NCI-H2227 (cell line): ENCODE measurements around the gene SEC63.
"Not testable (repeated sequence)": the region's sequence is repeated elsewhere in the genome, so short reads cannot be mapped to it uniquely, and the experiment has no call there.

Experiments
- DNase-seq: peaks from one replicate; lab custom pipeline; 2025; ENCODE audit not compliant: unreplicated experiment; lab: John Stamatoyannopoulos, UW

SEC63 gene

GRCh38 chr6:107932580-107932979, 25.4 kb downstream of the SEC63 start:
- no peak for DNase-seq

- DNase-seq: no peak
Measured at GRCh38 chr6:107931894-107932293, 26.1 kb downstream of the SEC63 start.

- no peak for DNase-seq
Measured at GRCh38 chr6:107928984-107929383, 29.0 kb downstream of the SEC63 start.

GRCh38 chr6:107926697-107927544, 31.1 kb downstream of the SEC63 start:
- not testable (repeated sequence) for DNase-seq

GRCh38 chr6:107917451-107918375, 40.3 kb downstream of the SEC63 start:
- DNase-seq: no peak

- DNase-seq: not testable (repeated sequence)
Measured at GRCh38 chr6:107916961-107917360, 41.0 kb downstream of the SEC63 start.

GRCh38 chr6:107911692-107912091, 46.3 kb downstream of the SEC63 start:
- no peak for DNase-seq

- no peak for DNase-seq
Measured at GRCh38 chr6:107894809-107895396, 63.1 kb downstream of the SEC63 start.

- DNase-seq: not testable (repeated sequence)
Measured at GRCh38 chr6:107890431-107890830, 67.6 kb downstream of the SEC63 start.

GRCh38 chr6:107885950-107886349, 72.1 kb downstream of the SEC63 start:
- DNase-seq: not testable (repeated sequence)

GRCh38 chr6:107879941-107880340, 78.1 kb downstream of the SEC63 start:
- DNase-seq: no peak

- no peak for DNase-seq
Measured at GRCh38 chr6:107877968-107878367, 80.0 kb downstream of the SEC63 start.

- DNase-seq: no peak
Measured at GRCh38 chr6:107871976-107872375, 86.0 kb downstream of the SEC63 start.

GRCh38 chr6:107871512-107871911, 86.5 kb downstream of the SEC63 start:
- DNase-seq: not testable (repeated sequence)

GRCh38 chr6:107871016-107871415, 87.0 kb downstream of the SEC63 start:
- DNase-seq: no peak

- DNase-seq: no peak
Measured at GRCh38 chr6:107870381-107870780, 87.6 kb downstream of the SEC63 start.

GRCh38 chr6:107869871-107870270, 88.1 kb downstream of the SEC63 start:
- peak; percentile 34 for DNase-seq

GRCh38 chr6:107868867-107869611, 89.0 kb downstream of the SEC63 start:
- DNase-seq: no peak

GRCh38 chr6:107867302-107867615, 90.7 kb downstream of the SEC63 start:
- DNase-seq: no peak

GRCh38 chr6:107866606-107867301, 91.3 kb downstream of the SEC63 start:
- peak; percentile 67 for DNase-seq
